HG03064 (cell line): Measurements from ENCODE around the gene CTF1.

Source experiments
- ATAC-seq: cut with Tn5 transposase; IDR thresholded peaks from one replicate; pipeline ENCODE4 v1.9.1; 2021; ENCODE audit warnings: low read depth; ENCODE audit not compliant: unreplicated experiment

The CTF1 gene

GRCh38 chr16:30904114-30904780, 7.8 kb downstream of the CTF1 start:
- ATAC-seq, result no peak

- ATAC-seq, result no peak
Measured at GRCh38 chr16:30907064-30907463, 10.7 kb downstream of the CTF1 start.

DNA sequence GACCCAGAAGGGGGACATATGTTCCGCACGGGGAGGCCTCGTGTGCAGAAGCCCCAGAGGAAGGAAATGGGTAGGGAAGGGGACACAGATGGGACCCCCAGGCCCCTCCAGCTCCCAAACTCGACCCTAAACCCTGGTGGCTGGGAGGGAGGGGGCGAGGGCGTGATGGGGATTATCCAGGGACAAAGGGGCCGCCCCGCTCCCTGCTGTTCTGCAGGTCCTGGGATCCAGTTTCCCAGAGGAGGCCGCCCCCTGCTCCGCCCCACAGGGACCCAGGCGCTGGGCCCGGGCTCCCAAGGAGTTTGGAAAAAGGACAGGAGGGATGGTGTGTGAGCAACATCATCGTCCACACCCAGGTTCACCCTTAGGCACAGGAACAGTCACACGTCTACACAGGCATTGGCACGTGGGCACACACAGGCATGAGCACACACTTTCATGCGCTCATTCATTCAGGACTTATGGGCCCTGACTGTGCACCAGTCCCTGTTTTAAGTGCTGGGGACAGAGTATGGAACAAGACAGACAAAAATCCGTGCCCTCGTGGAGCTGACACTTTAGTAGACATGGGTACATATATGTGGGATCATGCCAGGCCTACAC, 14.1 kb downstream of the CTF1 start:
- ATAC-seq, result no peak

- ATAC-seq, result no peak
Measured at GRCh38 chr16:30912794-30913412, 16.5 kb downstream of the CTF1 start.

GRCh38 chr16:30914830-30915229, 18.4 kb downstream of the CTF1 start:
- ATAC-seq, result no peak

GRCh38 chr16:30918614-30919013, 22.2 kb downstream of the CTF1 start:
- no peak for ATAC-seq

GRCh38 chr16:30920891-30921290, 24.5 kb downstream of the CTF1 start:
- ATAC-seq, result no peak

GRCh38 chr16:30921459-30921747, 25.0 kb downstream of the CTF1 start:
- ATAC-seq, result no peak

- no peak for ATAC-seq
Measured at GRCh38 chr16:30921748-30922419, 25.5 kb downstream of the CTF1 start.

GRCh38 chr16:30922420-30922959, 26.1 kb downstream of the CTF1 start:
- ATAC-seq, result peak; percentile 54

GRCh38 chr16:30922960-30923535, 26.6 kb downstream of the CTF1 start:
- peak; percentile 66 for ATAC-seq

GRCh38 chr16:30923554-30924075, 27.2 kb downstream of the CTF1 start, which contains the start of gene FBXL19:
FBXL19 (plus strand) TSS chr16:30923572; CDS start chr16:30925755, 2,183 bp downstream.
- no peak for ATAC-seq

DNA sequence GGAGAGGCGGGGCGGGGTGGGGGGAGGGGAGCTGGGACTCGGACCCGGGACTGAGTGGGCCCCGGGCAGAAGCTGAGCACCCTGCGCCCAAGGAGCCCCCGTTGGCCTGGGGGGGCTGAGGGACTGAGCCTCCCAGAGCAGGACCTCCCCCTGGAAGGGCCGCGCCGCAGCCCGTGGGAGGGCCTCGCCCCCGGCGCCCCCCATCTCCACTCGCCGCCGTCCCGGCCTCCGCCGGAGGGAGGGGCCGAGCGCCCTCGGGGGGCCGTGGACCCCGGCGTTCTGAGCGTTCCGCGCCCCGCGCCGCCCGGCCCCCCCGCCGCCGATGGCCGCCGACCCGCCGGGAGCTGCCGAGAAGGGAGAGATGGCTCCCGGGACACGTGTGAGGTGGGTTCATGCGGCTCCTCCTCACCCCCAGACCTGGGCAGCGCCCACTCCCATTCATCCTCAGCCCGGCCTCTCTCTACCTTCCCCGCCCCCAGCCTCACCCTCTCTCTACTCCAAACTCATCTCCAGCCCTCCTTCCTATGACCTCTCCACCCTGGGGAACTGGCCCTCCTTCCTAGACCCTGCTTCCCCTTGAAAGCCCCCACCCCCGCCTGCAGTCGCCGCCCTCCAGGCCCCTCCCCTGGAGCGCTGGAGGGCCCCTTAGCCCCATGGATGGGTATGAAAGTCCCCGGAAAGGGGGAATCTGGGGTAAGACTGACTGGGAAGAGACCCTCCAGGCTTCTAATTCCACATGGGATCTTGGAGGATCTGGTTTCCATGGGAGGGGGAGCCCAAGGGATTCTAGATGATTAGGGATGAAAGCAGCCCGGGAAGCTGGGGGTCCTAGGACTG, 27.9 kb downstream of the CTF1 start:
- no peak for ATAC-seq

- no peak for ATAC-seq
Measured at GRCh38 chr16:30924913-30925631, 28.7 kb downstream of the CTF1 start.

DNA sequence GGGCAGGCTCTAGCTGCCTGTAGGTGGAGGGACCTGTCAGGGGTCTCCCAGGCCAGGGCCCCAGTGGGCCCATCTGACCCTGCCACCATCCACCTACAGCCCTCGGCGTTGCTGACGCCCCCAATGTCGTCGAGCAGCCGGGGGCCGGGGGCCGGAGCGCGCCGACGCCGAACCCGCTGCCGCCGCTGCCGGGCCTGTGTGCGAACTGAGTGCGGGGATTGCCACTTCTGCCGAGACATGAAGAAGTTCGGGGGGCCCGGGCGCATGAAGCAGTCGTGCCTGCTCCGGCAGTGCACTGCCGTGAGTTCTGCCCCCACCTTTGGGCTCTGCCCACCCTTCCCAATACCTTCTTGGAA, 29.2 kb downstream of the CTF1 start:
- ATAC-seq, result no peak

GRCh38 chr16:30925995-30926811, 29.8 kb downstream of the CTF1 start:
- no peak for ATAC-seq

DNA sequence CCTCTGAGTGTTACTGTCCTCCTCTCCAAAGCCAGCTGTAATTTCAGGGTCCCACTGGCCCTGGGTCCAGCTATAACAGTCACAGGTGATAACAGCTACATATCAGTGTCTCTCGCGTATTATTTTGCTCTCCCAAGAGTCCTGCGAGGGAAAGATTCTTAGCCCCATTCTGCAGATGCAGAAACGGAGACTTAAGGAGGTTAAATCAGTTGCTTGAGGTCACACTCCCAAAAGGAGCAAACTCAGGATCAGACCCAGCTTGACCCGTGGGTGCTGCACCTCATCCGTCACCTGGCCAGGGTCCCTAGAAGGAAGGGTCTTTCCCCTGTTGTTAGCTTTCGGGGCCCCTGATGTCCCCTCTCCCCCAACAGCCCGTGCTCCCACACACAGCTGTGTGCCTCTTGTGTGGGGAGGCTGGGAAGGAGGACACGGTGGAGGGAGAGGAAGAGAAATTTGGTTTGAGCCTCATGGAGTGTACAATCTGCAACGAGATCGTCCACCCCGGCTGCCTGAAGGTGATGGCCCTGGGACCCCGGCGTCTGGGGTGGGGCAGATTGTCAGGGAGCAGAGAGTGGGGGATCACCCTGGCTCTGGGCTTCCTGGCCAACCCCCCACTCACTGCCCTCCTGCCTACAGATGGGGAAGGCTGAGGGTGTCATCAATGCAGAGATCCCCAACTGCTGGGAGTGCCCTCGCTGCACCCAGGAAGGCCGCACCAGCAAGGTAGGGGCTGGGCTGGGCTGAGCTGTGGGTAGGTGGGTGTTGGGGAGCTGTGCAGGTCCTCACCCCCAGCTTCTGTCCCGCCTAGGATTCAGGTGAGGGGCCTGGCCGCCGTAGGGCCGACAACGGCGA, 30.7 kb downstream of the CTF1 start:
- no peak for ATAC-seq
